NCI-H1092 treated with DMSO at 0.1 percent for 48 hours (cell line): ENCODE results near the gene TNP2.

Experiments
- DNase-seq: peaks from one replicate; lab custom pipeline; 2025; lab: John Stamatoyannopoulos, UW

Gene TNP2

DNA sequence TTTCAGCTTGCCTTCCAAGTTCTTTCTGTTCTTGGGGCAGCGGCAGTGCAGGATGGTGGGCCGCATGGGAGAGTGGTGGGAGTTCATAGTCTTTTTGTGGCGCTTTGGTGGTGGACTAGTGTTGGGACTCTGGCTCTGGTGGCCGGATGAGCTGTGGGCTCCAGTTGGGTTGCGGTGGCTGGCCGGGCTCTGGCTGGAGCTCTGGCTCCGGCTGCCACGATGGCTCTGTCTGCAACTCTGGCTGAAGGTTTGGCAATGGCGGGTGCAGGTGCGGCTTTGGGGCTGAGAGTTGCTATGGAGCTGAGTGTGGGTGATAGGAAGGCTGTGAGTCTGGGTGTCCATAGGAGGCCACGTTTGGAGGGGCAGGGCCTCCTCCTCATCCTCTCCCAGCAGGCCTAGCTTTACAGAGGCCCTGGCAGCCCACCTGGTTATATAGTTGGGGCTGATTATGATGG is at the start of gene TNP2:
Gene TNP2, minus strand, starts transcription at position 405 of the 455 bp plus-strand sequence. Its CDS starts 63 bp downstream, at position 342.
- no peak for DNase-seq

GRCh38 chr16:11318817-11319216 is 49.7 kb upstream of the TNP2 start:
- DNase-seq: no peak

GRCh38 chr16:11316331-11317015 is 47.3 kb upstream of the TNP2 start:
- no peak for DNase-seq

- no peak for DNase-seq
Observed at GRCh38 chr16:11315510-11315909, 46.4 kb upstream of the TNP2 start.

GRCh38 chr16:11314309-11314894 is 45.3 kb upstream of the TNP2 start:
- no peak for DNase-seq

- DNase-seq: no peak
Observed at GRCh38 chr16:11313493-11314308, 44.6 kb upstream of the TNP2 start.

- no peak for DNase-seq
Observed at GRCh38 chr16:11312718-11313492, 43.8 kb upstream of the TNP2 start.

- no peak for DNase-seq
Observed at GRCh38 chr16:11310997-11311561, 42.0 kb upstream of the TNP2 start.

- DNase-seq: no peak
Observed at GRCh38 chr16:11310634-11310977, 41.5 kb upstream of the TNP2 start.

DNA sequence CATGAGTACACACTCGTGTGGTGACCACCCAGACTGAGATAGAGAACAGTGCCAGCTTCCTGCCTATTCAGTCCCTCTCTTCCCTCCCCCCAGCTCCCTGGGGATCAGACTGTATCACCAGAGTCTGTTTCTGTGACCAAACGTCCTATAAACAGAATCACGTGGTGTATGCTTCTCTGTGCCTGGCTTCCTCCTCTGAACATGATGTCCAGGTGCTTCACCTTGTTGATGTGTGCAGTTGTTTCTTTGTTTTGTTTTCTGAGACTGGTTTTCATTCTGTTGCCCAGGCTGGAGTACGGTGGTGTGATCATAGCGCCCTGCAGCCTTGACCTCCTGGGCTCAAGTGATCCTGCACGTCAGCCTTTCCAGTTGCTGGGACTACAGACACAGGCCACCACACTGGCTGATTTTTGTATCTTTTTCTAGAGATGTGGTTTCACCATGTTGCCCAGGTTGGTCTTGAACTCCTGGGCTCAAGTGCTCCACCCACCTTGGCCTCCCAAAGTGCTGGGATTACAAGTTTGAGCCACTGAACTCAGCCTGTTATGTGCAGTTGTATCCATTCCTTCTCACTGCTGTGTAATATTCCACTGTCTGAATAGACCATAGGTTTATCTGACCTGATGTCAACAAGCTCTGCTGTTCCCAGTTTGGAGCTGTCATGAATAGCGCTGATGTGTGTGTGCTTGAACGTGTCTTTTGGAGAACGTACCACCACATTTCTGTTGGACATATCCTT is 40.9 kb upstream of the TNP2 start:
- no peak for DNase-seq

DNA sequence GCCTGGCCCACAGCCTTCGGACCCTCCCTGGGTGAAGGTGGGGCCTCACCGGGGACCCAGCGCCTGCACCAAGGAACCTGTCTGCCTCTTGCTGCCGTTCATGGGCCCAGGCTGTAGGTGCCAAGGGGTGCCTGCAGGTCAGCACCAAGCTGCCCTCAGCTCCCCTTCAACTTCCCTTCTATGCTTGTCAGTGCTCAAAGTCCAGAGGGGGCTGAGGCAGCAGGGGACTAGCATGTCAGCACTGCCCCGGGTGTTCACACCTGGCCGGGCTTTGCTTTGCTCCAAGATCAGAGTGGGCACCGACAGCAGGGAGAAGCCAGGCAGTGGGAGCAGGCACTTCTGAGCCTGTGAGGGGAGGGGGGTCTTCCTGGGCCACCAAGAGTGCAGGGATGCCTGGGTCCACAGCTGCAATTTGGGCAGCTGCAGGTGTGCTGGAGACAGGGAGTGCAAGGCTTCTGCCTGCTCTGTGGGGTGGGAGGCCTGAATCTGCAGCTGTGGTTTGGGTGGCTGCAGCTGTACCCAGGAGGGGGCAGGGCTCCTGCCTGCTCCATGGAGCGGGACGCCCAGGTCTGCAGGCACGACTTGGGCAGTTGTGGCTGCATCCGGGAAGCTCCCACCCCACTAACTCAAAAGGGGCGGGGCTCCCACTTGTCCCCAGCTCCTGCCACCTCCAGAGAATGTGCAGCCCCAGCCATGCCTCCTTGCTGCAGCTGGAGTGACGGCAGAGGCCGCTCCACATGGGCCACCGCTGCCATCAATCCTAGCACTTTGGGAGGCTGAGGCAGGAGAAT is 39.6 kb upstream of the TNP2 start:
- DNase-seq: no peak

- DNase-seq: no peak
Observed at GRCh38 chr16:11307639-11308492, 38.7 kb upstream of the TNP2 start.

DNA sequence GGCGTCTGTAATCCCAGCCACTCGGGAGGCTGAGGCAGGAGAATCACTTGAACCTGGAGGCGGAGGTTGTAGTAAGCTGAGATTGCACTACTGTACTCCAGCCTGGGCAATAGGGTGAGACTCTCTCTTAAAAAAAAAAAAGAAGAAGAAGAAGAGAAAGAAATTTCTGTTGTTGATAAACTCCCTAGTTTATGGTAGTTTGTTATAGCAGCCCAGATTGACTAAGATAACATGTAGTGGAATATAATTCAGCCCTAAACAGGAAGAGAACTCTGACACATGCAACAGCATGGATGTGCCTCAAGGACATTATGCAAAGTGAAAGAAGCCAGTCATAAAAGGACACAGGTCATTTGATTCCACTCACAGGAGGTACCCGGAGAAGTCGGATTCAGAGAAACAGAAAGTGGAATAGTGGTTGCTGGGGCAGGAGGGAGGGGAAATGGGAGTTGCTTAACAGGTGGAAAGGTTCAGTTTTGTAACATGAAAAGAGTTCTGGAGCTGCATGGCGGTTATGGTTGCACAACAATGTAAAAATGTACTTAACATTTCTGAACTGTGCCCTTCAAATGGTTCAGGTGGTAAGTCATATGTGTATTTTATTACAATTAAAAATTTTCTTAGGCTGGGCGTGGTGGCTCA is 38.0 kb upstream of the TNP2 start:
- DNase-seq: no peak

DNA sequence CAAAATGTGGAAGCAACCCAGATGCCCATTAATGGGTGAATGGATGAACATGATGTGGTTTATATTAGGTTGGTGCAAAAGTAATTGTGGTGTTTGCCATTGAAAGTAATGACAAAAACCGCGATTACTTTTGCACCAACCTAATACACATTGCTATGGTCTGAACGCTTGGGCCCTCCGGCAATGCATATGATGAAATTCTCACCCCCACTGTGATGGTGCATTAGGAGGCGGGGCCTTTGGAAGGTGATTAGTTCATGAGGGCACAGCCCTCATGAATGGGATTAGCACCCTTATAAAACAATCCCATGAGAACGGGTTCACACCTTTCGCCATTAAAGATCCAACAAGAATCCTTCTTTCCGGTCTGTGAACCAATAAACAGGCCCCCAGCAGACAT is 37.3 kb upstream of the TNP2 start:
- DNase-seq: no peak

DNA sequence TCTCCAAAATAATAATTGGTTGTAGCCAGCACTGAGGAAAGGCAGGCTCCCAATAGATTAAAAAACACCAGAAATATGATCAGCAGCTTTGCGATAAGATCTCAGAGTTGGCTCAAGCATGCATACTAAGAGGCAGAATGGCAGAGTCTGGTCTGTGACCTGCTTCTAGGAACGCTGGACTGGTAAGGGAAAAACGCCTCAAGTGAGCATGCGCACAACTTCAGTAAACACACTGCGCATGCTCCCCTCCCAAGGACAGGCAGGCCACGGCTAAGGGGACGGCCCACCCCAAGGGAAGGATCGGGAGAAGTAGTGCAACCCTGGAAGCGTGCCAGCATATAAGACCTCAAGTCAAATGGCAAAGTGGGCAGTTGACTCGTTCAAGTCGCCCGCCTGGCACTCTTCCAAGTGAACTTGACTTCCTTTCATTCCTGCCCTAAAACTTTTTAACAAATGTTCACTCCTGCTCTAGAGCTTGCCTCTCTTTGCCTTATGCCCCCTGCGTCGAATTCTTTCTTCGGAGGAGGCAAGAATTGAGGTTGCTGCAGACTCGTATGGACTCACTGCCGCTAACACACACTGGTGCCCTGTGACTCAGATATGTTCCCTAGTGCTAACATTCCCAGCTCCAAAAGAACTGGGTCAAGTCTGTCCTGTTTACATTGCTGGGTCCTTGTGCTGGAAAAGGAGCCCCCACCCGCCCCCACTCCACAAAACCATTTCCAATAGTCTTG is 34.4 kb upstream of the TNP2 start:
- DNase-seq: peak; percentile 33

DNA sequence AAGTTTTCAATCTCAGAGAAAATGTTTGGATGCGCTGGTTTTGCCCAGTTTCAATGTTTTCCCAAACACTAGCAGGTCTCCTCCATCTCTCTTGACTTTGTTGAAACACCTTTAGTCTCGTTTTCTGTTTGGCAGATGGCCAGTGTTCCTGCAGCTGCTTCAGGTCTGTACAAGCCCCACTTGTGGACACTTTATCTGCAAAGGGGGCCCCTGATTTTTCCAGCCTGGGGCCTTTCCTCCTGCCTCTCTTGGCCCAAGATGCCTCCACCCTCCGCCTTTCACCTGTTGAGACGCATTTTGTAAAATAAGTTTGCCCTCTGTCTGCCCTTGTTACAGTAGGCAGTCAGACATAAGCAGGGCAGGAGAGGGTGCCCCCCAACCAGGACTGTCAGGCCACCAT is 33.9 kb upstream of the TNP2 start:
- peak; percentile 56 for DNase-seq

DNA sequence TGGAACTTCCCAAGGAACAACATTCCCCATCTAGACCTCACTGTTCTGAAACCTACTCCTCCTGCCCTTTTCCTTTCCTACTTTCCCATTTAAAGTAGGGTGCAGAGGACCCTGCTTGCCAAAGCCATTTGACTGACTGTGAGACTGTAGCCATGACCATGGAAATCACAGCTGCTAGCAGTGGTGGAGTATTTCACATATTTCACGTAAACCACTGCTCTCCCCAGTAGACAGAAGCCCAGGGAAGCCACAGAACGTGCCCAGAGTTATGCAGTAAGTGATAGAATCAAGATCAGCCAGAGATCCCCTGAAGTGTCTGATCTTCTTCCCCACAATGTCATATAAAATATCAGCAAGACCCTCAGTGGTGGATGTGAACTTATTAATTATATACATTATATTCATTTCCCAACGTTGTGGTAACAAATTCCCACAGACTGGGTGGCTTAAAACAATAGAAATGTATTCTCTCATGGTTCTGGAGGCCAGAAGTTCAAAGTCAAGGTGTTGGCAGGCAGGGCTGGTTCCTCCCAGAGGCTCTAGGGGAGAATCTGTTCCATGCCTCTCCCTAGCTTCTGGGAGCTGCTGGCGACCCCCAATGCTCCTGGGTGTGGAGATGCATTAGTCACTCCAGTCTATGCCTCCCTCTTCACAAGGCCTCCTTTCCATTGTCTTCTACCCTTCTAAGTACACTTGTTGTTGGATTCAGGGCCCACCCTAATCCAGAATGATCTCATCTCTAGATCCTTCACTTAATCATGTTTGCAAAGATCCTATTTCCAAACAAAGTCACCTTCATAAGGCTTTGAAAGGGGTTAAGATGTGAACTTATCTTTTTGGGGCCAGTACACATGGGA is 32.7 kb upstream of the TNP2 start:
- no peak for DNase-seq
